ENCODE results near the gene PLPPR3.

Gene PLPPR3

DNA sequence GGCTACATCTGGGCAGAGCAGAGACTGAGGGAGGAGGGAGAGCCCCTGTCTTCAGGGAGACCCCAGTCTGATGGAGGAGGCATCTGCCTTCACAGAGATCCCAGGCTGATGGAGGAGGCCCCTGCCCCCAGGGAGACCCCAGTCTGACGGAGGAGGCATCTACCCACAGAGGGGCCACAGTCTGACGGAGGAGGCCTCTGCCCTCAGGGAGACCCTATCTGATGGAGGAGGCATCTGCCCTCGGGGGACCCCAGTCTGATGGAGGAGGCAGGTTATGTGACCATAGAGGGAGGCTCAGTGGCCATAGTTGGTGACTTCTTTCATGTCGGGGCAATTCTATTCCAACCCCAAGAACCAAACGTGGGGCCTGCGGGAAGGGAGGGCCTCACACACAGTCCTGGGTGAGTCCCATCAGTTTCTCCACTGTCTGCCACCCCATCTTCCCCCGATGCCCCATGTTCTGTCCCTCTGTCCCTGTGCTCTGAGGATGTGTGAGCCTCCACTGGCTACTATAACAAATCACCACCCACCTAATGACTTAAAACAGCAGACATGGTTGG lies 56.5 kb downstream of the PLPPR3 start:
- DNase-seq, result no peak

DNA sequence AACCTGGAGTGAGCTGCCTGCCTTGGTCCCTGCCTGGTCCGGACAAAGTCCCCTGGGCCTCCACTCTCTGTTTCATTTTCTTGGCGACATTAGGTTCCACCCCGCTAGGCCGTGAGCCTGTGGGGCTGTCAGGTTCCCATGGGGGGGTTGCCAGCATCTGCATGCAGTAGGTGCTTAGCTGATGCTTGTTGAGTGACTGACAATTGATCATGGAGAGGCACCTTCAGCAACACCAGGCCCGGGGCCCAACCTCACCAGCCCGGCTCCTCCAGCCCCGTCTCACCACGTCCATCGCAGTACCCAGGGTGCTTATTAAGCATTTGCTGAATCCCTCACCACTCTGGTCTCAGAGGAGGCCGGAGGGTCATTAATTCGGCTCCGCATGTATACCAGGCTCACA lies 57.5 kb downstream of the PLPPR3 start:
- no peak for DNase-seq

GRCh38 chr19:763869-764268 lies 57.9 kb downstream of the PLPPR3 start:
- DNase-seq, result no peak

DNA sequence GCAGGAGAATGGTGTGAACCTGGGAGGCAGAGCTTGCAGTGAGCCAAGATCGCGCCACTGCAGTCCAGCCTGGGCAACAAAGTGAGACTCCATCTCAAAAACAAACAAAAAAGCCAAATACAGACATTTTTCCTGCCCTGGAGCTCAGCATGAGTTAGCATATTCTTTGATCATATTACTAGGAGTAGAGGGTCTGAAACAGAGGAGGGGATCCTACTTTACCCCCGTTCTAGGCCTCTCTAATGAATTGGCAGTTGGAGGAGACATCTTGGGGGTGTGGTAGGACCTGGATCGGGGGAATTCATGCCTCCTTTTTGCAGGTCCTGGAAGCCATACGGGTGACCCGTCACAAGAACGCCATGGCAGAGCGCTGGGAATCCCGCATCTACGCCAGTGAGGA lies 58.6 kb downstream of the PLPPR3 start:
- no peak for DNase-seq

Data from NCI-H2107 (cell line).